ENCODE data around the gene SNX5.

DNA sequence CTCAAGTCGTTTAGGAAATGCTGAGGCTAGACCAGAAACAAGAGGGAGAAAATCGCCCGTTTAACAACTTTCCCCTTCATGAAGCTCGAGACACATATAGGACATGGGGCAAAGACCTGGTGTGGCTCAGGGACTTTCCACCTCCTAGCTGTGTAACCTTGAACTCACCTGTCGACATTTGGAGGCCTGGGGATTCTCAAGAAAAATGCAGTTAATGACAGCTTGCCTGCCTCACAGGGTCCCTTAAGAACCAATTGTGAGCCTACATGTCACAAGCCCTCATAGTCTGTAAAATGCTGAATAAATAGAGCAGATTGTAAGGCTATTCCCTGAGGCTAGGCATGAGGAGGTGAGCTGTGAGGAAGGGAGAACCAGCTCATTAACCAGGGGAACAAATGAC is 35.3 kb upstream of the SNX5 start:
- TF ChIP-seq SRF (IDR thresholded peaks at IDR 0.05; ENCODE audit: low read depth, low read length) (no peak), RFX5 (IDR thresholded peaks at IDR 0.05; ENCODE audit: borderline replicate concordance, low read depth, low read length) (no peak)
- TF ChIP-seq, protein P1, sequence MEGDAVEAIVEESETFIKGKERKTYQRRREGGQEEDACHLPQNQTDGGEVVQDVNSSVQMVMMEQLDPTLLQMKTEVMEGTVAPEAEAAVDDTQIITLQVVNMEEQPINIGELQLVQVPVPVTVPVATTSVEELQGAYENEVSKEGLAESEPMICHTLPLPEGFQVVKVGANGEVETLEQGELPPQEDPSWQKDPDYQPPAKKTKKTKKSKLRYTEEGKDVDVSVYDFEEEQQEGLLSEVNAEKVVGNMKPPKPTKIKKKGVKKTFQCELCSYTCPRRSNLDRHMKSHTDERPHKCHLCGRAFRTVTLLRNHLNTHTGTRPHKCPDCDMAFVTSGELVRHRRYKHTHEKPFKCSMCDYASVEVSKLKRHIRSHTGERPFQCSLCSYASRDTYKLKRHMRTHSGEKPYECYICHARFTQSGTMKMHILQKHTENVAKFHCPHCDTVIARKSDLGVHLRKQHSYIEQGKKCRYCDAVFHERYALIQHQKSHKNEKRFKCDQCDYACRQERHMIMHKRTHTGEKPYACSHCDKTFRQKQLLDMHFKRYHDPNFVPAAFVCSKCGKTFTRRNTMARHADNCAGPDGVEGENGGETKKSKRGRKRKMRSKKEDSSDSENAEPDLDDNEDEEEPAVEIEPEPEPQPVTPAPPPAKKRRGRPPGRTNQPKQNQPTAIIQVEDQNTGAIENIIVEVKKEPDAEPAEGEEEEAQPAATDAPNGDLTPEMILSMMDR (IDR thresholded peaks at IDR 0.05; ENCODE audit: control extremely low read depth in 1 of 3, insufficient read depth in 1 of 3, low read depth in 1 of 3, low read length in 3 of 3) = no peak
